GM19025 (cell line): ENCODE data around the gene HDAC4.

Experiments used
- ATAC-seq: cut with Tn5 transposase; IDR thresholded peaks from one replicate; pipeline ENCODE4 v1.9.1; 2021; ENCODE audit warnings: mild to moderate bottlenecking, low read depth, moderate library complexity; ENCODE audit not compliant: unreplicated experiment

Gene HDAC4

DNA sequence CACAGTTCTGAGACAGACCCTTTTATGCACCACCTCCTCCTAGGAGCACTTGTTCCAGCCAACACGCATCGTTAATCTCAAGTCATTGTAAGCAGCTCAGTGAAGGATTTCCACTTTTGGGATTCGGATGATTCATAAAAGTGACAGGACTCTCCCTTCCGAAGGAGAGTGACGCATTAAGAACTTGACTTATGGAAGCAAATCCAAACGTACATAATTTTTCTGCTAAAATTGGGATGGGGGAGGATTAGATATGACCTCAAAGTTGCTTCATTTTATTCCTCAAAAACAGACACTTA lies 387.2 kb downstream of the HDAC4 start:
- ATAC-seq = no peak

- ATAC-seq = no peak
Observed at GRCh38 chr2:239012936-239013677, 387.7 kb downstream of the HDAC4 start.

DNA sequence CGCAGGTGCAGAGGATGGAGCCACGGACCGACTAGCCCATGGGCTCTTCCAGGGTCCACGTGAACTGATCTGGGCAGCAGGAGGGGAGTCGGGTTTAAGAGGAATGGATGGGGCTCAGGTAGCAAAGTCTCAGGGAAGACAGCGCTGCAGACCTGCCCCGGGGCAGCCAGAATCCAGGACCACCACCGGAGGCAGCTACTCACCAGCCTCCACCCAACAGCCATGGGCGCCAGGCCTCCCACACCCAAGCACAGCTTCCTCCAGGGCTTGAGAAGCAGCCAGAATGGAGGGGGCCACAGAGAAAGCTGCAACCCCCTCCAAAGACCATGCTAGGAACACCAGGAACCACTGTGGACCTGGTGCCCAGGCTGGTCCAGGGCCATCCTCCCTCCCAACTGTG lies 388.6 kb downstream of the HDAC4 start:
- ATAC-seq = no peak

DNA sequence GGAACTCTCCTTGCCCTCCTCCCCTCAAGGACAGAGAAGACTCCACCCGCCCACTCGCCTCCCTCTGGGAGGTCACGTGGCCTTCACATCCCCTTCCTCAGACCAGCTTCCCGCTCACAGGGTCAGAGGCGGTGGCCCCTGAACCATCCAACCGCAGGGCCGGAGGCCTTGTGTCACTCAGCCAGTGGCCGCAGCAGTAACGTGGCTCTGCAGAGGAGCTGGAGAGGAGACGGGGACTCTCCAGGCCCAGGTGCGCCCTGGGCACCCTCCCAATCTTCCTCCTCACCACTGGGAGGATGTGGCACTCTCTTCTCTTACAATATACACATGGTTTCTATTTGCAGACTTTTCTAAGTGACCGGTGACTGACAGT lies 391.2 kb downstream of the HDAC4 start:
- ATAC-seq = no peak

GRCh38 chr2:239008677-239009588 lies 391.9 kb downstream of the HDAC4 start:
- ATAC-seq = no peak

DNA sequence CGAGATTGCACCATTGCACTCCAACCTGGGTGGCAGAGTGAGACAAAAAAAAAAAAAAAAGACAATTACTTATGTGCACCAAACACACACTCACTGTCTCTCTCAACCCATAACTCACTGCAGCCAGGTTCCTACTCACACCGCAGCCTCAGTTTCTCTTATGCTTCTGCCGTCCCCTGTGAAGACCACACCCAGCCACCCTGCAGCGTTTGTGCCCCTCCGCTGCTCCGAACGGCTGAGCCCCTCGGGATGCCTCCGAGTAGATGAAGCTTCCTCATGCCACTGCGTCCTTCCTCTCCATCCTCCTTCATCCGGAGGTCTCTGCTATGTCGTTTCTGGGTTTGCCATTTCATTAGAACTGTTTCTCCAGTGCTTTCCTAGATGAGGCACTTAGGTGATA lies 392.8 kb downstream of the HDAC4 start:
- ATAC-seq = no peak

DNA sequence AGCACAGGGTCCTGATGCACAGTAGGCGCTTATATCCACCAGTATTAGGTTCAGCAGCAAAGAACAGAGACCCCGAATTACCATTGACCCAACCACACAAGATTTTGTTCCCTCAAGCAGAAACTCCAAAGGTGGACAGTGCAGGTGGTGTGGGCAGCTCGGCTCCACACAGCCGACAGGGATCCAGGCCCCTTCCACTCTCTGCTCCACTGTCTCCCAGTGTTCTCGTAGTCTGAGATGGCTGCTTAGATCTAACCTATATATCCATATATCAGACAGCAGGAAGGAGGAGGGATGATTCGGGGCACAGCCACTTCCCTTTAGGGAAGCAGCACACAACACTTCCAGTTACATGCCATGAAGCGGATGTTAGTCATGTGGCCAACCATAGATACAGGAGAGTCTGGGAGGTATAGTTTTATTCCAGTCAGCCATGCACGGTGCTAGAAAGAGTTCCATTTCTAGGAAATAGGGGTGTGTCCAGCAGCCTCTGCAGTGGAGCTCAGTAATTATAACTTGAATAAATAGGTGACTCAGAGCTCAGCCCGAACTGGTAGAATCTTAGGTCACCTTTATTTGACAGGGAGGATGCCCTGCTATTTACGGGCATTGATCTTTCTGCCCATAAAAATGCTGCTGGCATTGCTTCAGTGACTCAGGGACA lies 394.1 kb downstream of the HDAC4 start:
- ATAC-seq = no peak

DNA sequence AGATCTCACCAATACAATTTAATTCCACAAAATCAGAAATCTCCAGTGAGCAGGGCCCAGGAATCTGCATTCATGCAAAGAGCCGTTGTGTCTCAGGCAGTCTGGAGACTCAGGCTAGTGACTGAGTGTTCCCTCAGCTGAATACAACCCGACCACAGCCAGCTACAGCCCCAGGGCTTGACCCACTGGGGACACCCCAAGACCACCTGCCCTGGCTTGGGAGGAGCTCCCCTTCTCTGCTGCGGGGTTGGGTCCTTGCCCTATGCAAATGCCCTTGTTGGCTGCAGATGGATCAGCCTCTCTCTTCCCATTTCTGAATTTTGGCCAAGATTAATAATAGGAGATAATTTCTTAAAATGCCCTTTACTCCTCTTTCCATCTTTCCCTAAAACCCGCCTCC lies 395.2 kb downstream of the HDAC4 start:
- ATAC-seq = no peak

DNA sequence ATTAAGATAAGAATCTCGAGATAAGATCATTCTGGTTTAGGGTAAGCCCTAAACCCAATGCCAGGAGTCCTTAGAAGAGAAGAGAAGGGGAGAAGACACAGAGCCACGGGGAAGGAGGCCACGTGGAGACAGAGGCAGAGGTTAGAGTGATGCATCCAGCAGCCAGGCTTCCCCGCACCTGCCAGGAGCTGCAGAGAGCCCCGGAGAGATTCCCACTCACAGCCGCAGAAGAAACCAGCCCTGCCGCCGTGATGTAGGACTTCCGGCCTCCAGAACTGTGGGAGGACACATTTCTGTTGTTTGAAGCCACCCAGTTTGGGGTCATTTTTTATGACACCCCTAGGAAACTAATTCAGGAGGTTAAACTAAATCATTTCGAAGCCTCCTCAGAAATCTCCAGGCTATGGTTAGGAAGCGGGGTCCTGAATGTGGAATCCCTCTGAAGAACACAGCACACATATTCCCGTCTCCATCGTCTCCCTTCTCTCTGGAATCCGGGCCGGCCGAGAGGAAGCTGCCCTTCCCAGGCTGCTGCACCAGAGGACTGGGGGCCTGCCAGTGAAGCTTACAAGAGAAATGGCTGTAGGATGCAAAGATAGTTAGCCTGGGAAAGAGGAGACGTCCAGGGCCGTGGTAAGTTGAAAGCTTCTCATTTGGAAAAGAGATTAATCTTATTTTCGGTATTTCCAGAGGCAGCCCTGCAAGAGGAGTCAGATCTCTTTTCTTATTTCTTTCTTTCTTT lies 396.4 kb downstream of the HDAC4 start:
- ATAC-seq = no peak

- no peak for ATAC-seq
Observed at GRCh38 chr2:239003624-239004273, 397.1 kb downstream of the HDAC4 start.

DNA sequence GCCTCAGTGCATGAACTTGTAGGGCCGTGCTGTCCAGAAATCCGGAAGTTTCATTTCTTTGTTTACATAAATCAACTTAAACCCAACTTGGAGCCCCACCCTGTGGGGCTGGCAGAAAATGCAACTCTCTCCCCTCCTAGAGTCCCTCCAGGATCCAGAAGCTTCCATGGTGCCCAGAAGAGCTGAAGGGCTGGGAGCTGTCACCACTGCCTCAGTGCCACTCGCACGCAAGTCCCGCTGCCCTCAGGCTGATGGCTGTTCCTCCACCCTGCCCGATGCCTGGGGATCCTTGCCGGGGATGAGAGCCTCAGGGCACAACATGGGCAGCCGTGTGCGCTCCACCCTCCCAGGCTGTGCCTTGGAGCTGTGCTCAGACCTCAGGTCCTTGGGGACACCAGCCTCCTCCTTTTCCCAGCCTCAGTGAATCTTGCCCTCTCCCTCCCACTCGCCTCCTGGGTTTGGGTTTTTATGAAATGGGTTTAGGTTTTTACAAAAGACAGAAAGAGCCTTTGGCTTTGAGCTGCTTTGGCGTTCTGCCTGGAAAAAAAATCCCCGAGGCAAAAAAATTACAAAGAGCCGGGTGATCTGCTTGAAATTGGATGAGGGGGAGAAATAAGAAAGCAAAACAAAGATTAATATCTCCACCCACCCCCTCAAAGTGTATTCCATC lies 397.7 kb downstream of the HDAC4 start:
- ATAC-seq = no peak

GRCh38 chr2:239002591-239002953 lies 398.2 kb downstream of the HDAC4 start:
- no peak for ATAC-seq

- no peak for ATAC-seq
Observed at GRCh38 chr2:239001794-239002193, 399.0 kb downstream of the HDAC4 start.

GRCh38 chr2:239000500-239001073 lies 400.2 kb downstream of the HDAC4 start:
- no peak for ATAC-seq

- no peak for ATAC-seq
Observed at GRCh38 chr2:239000089-239000488, 400.7 kb downstream of the HDAC4 start.

DNA sequence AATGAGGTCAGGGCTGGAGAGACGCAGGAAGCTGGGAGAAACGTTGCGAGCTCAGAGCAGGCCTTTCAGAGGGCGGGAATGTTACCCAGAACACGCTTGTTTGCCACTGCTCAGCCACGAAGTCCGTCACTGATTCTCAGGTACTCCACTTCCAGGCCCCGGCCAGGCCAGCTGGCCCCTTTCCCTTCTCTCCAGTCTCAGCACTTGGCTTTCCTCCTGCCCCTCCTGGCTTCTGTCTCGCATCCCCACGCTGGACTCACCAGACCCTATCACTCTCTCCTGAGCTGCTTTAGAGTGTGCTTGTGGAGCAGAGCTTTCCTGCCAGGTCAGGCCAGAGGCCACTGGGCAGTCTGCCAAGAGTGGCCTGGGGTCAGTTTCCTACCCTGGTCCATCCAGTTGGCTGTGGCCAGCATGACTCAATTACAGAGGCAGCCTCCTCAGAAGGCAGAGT lies 401.5 kb downstream of the HDAC4 start:
- no peak for ATAC-seq

GRCh38 chr2:238998801-238999200 lies 402.0 kb downstream of the HDAC4 start:
- no peak for ATAC-seq
